K562 (cell line): ENCODE results near the gene OR2B2.

Experiments
- ZBTB1 ChIP-seq: sonication (generic); formaldehyde crosslinking; IDR thresholded peaks from 2 replicates; pipeline ENCODE4 v1.8.1; 2023; ENCODE audit warnings: missing genetic modification reagents, low read depth, mild to moderate bottlenecking, borderline replicate concordance
- ZNF274 ChIP-seq: IDR thresholded peaks from 2 replicates; pipeline ENCODE4 v1.6.1; 2011; ENCODE audit warnings: low read depth, mild to moderate bottlenecking, low read length, moderate library complexity, borderline replicate concordance
- TF ChIP-seq, protein P1 (sequence below): sonication (generic); formaldehyde crosslinking; IDR thresholded peaks from 2 replicates; pipeline ENCODE4 v1.9.0; 2022; ENCODE audit warnings: mild to moderate bottlenecking, missing genetic modification reagents
- TF ChIP-seq, protein P2 (sequence below), 3 experiments: IDR thresholded peaks in 2 of 3; conservative IDR thresholded peaks in 1 of 3; 2 replicates each; pipeline ENCODE4 v1.5.1; 2011 to 2012; ENCODE audit warnings: low read length in 3 of 3, mild to moderate bottlenecking in 3 of 3, control low read depth in 2 of 3, improper control_type of control experiment in 1 of 3, inconsistent platforms in 1 of 3, low read depth in 1 of 3, mixed read lengths in 1 of 3, moderate library complexity in 1 of 3; ENCODE audit not compliant: insufficient read depth in 2 of 3

DNA sequence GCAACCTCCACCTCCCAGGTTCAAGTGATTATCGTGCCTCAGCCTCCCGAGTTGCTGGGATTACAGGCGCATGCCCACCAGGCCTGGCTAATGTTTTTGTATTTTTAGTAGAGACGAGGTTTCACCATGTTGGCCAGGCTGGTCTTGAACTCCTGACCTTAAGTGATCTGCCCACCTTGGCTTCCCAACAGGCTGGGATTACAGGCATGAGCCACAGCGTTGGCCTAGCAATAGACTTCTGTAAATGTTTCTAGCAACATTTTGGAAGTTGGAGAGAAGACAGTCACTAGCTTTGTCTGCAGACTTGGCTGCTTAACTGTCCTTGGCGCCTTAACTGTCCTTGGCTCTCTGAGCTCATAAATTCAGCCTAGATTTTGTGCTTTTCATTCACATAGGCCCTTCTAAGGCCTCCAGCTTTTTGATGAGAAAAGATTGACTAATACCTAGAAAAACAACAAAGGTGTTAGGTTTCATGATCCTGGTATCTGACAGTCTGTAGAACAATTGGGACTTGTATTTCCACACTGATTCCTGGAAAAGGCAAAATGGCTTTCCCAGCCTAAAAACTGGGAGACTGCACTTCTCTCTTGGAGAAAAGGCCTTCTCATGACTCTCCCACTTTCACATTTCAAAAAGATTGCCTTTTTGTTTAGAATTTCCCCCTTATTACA lies 49.7 kb downstream of the OR2B2 start:
- TF ChIP-seq, protein P1, sequence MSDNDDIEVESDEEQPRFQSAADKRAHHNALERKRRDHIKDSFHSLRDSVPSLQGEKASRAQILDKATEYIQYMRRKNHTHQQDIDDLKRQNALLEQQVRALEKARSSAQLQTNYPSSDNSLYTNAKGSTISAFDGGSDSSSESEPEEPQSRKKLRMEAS (CRISPR knock-in tag): no peak
- TF ChIP-seq ZNF274: no peak
- TF ChIP-seq ZBTB1 (CRISPR knock-in tag): no peak
- TF ChIP-seq, protein P2, sequence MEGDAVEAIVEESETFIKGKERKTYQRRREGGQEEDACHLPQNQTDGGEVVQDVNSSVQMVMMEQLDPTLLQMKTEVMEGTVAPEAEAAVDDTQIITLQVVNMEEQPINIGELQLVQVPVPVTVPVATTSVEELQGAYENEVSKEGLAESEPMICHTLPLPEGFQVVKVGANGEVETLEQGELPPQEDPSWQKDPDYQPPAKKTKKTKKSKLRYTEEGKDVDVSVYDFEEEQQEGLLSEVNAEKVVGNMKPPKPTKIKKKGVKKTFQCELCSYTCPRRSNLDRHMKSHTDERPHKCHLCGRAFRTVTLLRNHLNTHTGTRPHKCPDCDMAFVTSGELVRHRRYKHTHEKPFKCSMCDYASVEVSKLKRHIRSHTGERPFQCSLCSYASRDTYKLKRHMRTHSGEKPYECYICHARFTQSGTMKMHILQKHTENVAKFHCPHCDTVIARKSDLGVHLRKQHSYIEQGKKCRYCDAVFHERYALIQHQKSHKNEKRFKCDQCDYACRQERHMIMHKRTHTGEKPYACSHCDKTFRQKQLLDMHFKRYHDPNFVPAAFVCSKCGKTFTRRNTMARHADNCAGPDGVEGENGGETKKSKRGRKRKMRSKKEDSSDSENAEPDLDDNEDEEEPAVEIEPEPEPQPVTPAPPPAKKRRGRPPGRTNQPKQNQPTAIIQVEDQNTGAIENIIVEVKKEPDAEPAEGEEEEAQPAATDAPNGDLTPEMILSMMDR (IDR thresholded peaks at IDR 0.05 in 2 of 3, conservative IDR thresholded peaks at IDR 0.05 in 1 of 3; ENCODE audit: insufficient read depth in 2 of 3, low read depth in 1 of 3, low read length in 3 of 3): no peak
